Kidney (tissue), 14 donors: Measurements from ENCODE around the gene NUCB1. TPM values are rescaled to one million over a fixed set of nuclear protein-coding genes. Genes with fewer than 3 reads are reported as not detected.

Experiments
- DNase-seq, 5 donors: peaks; one replicate each; pipeline ENCODE4 v3.0.0-alpha.2; 2013 to 2020
- FAIRE-seq: peaks from 2 replicates; lab custom pipeline; 2012; peaks lifted over from hg19 to GRCh38; lab: Jason Lieb, UNC
- H3K27ac ChIP-seq, 2 donors: one replicate each; pipeline ENCODE4 v1.7.0; 2013; ENCODE audit warnings: low read depth in 2 of 2, low read length in 2 of 2, inconsistent platforms in 1 of 2
- H3K27me3 ChIP-seq: one replicate; pipeline ENCODE4 v1.7.1; 2013; ENCODE audit warnings: low read length, inconsistent platforms; ENCODE audit not compliant: control insufficient read depth, insufficient read depth
- H3K36me3 ChIP-seq, 3 donors: one replicate each; pipeline versions ENCODE4 v1.7.0 to v1.7.1; 2013; ENCODE audit warnings: low read length in 3 of 3, control low read depth in 1 of 3, inconsistent platforms in 1 of 3; ENCODE audit not compliant: insufficient read depth in 3 of 3, control insufficient read depth in 2 of 3
- H3K4me1 ChIP-seq, 3 donors: one replicate each; pipeline versions ENCODE4 v1.7.0 to v1.7.1; 2013; ENCODE audit warnings: low read length in 3 of 3, inconsistent platforms in 1 of 3, low read depth in 1 of 3; ENCODE audit not compliant: control insufficient read depth in 2 of 3, insufficient read depth in 2 of 3
- H3K4me3 ChIP-seq, 3 donors: one replicate each; pipeline versions ENCODE4 v1.7.0 to v1.8.1; 2013; ENCODE audit warnings: low read length in 3 of 3, control low read depth in 1 of 3, inconsistent platforms in 1 of 3
- H3K9ac ChIP-seq, 3 donors: one replicate each; pipeline versions ENCODE4 v1.7.0 to v1.7.1; 2013; ENCODE audit warnings: low read length in 3 of 3, control low read depth in 1 of 3, inconsistent platforms in 1 of 3
- H3K9me3 ChIP-seq, 3 donors: one replicate each; pipeline versions ENCODE4 v1.7.0 to v1.7.1; 2013; ENCODE audit warnings: low read length in 3 of 3, control low read depth in 1 of 3, inconsistent platforms in 1 of 3; ENCODE audit not compliant: control insufficient read depth in 2 of 3, insufficient read depth in 1 of 3
- intact Hi-C: fragments of 100-400 bp; cut with DNase I; formaldehyde crosslinking; loops from one replicate; pipeline ENCODE4 v1.11.1; 2022
- polyA plus RNA-seq: library from polyadenylated mRNA; stranded (reverse); fragments of 350-450 nt; fragmentation: Illumina TruSeq; extraction: RNeasy Lipid Tissue Mini Kit (QIAGEN cat#74804); gene quantifications from one replicate; pipeline ENCODE4 v1.2.3, GENCODE V29; 2014; ENCODE audit warnings: low read depth, low replicate concordance; ENCODE audit not compliant: insufficient read depth
- total RNA-seq: library from RNA; stranded (reverse); fragmentation: NEBNext Ultra II Directional; extraction: Animal tissue kit (Norgen Biotek cat#: 25700); gene quantifications from one replicate; pipeline ENCODE4 v1.2.1, GENCODE V29; 2021
- TF ChIP-seq, protein P1 (sequence below): IDR thresholded peaks from 3 replicates; pipeline ENCODE4 v1.5.1; 2012; ENCODE audit warnings: mild to moderate bottlenecking, moderate library complexity, borderline replicate concordance; ENCODE audit not compliant: insufficient read depth; ENCODE audit errors: extremely low read depth
- donor health status: control.
- donor health status: control.
- donor health status: control.
- donor health status: control.
- donor health status: control.
- donor health status: DM: yes; HTN: yes; CAD: no.
- donor health status: Normal renal cell carcinoma (clear cell type).

Gene NUCB1
- total and polyA plus RNA-seq, 2 donors from 2014 or later = 265 to 503 TPM

DNA sequence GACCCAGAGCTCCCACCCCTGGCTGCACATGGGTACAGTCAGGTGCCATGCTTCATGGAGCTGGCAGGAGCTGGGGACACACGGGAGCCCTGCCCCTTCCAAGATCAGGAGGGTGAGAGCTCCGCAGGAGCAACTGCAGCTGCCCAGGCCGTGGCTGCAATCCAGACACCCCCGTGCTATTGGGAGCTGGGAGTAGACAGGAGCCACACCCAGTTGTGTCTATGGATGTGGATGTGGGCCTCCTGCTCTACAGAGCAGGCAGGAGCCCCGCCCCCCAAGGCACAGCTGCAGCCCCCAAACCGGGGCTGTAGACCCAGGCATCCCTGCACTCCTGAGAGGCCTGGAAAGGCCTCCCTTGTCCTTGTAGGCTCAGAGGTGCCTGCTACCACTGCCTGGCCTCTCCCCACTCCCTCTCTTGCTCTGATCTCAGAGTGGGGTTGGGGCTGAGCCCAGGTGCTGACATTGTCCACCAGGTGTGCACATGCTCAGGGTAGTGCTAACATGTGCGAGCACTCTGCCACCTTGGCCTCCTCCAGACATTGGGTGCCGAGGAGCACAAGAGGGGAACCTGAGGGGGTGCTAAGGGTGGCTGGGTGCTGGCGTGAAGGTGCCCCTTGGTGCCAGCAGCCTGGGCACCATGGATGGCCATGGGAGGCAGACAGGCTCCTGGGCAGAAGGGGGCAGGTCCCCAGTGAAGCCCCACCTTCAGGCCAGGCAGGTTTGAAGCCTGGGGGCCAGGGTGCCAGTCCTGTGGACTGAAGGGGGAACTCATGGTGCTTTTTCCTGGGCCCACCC, 46.5 kb downstream of the NUCB1 start:
- Histone ChIP-seq H3K4me1 (no peaks in the 10 kb centered on the region), H3K4me3 (no peak overlapping the region), H3K9me3 (no peaks in the 10 kb centered on the region), H3K27me3 (no peaks in the 10 kb centered on the region), H3K36me3 (no peaks in the 10 kb centered on the region), H3K9ac (no peak overlapping the region), H3K27ac (no peak overlapping the region)
- DNase-seq = no peak
- TF ChIP-seq, protein P1, sequence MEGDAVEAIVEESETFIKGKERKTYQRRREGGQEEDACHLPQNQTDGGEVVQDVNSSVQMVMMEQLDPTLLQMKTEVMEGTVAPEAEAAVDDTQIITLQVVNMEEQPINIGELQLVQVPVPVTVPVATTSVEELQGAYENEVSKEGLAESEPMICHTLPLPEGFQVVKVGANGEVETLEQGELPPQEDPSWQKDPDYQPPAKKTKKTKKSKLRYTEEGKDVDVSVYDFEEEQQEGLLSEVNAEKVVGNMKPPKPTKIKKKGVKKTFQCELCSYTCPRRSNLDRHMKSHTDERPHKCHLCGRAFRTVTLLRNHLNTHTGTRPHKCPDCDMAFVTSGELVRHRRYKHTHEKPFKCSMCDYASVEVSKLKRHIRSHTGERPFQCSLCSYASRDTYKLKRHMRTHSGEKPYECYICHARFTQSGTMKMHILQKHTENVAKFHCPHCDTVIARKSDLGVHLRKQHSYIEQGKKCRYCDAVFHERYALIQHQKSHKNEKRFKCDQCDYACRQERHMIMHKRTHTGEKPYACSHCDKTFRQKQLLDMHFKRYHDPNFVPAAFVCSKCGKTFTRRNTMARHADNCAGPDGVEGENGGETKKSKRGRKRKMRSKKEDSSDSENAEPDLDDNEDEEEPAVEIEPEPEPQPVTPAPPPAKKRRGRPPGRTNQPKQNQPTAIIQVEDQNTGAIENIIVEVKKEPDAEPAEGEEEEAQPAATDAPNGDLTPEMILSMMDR = no peak
- intact Hi-C loops = no loop called here
- no peak for FAIRE-seq

DNA sequence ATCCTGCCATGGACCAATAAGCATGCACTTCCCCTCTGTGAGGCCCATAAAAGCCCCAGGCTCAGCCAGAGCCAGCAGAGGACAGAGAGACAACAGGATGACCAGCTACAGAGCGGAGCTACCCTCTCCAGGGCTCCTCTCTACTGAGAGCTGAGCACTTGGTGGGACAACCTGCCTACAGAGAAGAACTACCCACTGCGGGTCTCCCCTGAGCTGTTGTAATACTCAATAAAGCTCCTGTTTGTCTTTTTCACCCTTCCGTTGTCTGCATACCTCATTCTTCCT, 47.1 kb downstream of the NUCB1 start:
- FAIRE-seq (no peak), DNase-seq (no peak)
- H3K4me3 ChIP-seq = no peak overlapping the region
- H3K9me3 ChIP-seq = no peaks in the 10 kb centered on the region
- intact Hi-C loops = no loop called here
- H3K9ac ChIP-seq = no peak overlapping the region
- H3K4me1 ChIP-seq = no peaks in the 10 kb centered on the region
- H3K36me3 ChIP-seq = no peaks in the 10 kb centered on the region
- H3K27me3 ChIP-seq = no peaks in the 10 kb centered on the region
- H3K27ac ChIP-seq = no peak overlapping the region
- TF ChIP-seq, protein P1 = no peak

- intact Hi-C loops = no loop called here
- no peaks in the 10 kb centered on the region for H3K27me3 ChIP-seq
- no peak overlapping the region for H3K27ac ChIP-seq
- TF ChIP-seq, protein P1 = no peak
- no peak for FAIRE-seq
- peak in 1 of 5 donors; percentile 43 for DNase-seq
- no peak overlapping the region for H3K9ac ChIP-seq
- no peaks in the 10 kb centered on the region for H3K9me3 ChIP-seq
- H3K36me3 ChIP-seq = no peaks in the 10 kb centered on the region
- H3K4me3 ChIP-seq = no peak overlapping the region
- H3K4me1 ChIP-seq = peaks cover 0 to under 1% (median 0%) of the 10 kb centered on the region in 3 donors
Observed at GRCh38 chr19:48950159-48950558, 50.0 kb downstream of the NUCB1 start.
